T-helper 22 cell (primary cell): ENCODE results near the gene DIMT1.

ENCODE experiments used
- DNase-seq: peaks from one replicate; pipeline ENCODE4 v3.0.0-alpha.2; 2020; ENCODE audit warnings: low read depth

The DIMT1 gene

DNA sequence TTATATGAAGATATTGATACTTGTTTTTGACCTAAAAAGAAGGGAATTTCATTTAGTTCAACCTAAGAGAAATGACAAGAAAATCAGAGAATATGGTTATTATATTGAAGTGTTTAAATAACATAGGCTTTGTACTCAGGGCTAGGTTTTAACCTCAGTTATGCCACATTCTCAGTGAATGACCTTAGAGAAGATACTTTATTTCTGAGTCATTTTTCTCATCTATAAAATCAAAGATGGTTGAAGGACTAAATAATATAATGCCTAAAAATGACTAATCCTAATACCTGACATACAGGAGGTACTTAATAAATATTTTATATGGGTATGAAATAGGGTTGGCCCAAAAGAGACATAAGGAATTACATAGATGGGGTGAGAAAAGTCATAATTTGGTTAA lies 32.3 kb downstream of the DIMT1 start:
- no peak for DNase-seq

DNA sequence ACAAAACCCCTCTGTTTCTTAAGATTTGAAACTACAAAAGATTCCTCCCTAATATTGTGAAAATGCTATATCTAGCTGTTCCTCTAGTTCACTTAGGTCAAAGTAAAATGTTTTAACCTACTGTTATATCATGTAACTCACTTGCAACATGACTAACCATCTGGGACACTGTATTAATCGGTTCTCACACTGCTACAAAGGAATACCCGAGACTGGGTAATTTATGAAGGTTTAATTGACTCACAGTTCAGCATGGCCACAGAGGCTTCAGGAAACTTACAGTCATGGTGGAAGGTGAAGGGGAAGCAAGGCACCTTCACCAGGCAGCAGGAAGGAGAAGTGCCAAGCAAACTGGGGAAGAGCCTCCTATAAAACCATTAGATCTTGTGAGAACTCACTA lies 34.7 kb downstream of the DIMT1 start:
- no peak for DNase-seq

DNA sequence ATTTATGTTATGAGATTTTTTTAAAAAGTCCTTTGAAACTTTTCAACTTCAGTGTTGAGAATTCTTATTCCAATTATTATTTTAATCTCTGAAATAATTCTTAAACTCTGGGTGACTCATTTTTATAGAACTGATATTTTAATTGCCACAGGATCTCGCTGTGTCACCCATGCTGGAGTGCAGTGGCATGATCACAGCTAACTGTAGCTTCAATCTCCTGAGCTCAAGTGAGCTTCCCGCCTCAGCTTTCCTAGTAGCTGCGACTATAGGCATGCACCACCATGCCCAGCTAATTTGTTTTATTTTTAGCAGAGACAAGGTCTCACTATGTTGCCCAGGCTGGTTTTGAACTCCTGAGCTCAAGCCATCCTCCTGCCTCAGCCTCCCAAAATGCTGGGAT lies 41.0 kb downstream of the DIMT1 start:
- no peak for DNase-seq

DNA sequence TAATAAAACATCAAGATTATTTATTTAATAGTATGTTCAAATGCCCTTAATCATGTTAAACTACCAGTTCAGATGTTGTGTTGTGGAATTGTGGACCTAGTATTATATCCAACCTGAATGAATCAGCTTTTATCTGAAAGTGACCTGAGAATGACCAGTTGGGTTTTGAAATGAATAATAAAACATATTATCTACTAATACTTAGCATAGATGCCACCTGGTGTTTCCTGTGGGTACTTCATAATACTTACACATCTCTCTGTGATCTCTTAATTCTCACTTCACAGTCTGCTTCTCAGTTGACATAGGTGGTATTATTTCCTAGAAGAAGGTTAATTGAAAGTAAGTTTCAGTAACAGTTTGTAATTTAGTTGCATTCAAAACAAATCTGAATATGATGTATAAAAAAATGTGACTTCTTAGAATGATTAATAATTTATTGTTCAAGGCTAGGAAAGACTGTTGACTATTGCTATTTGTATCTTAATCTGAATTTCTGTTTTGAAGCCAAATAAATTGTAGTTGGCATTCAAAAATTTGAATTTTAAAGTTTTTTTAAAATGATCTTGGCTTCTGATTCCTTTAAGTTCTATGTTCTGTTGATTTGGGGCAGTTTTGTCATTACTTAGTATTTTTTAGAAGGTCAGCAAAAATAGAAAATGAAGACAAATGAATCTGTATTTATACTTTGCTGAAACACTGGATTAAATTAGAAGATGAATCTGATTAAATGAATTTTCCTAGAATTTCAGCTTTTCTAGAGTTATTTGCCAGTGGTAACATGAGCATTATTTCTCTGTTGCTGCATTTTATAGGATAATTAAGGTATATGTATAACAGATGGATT lies 49.5 kb downstream of the DIMT1 start:
- DNase-seq, result no peak

DNA sequence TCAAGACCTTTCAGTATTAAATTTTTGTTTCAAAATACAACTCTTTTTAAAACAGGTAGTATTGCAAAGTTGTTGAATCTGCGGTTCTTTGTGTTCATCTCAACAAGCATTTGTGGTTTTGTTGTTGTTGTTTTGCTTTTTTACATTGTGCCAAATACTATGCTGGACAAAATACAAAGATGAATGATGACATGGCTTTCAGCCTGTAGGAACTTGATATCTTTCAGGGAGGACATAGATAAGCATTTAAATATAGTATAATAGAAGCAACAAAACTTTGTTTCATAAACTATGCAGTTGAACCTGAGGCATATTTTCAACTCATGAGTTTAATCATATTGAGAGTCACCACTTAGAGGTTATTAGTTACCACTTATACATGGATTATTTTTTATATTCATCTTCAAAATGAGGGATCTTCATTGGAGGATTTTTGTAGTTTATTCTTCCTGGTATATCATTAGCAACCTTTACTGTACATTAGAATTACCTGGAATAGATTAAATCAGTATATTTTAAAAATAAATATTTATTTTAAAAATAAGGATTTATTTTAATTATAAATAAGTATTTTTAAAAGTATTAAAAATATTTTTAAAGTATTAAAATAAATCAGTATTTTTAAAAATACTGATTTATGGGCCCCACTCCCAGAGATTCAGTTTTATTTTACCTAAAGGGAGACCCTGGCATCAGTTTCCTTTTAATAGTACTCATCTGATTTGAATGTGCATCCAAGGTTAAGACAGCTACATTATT lies 54.8 kb downstream of the DIMT1 start:
- DNase-seq, result no peak

DNA sequence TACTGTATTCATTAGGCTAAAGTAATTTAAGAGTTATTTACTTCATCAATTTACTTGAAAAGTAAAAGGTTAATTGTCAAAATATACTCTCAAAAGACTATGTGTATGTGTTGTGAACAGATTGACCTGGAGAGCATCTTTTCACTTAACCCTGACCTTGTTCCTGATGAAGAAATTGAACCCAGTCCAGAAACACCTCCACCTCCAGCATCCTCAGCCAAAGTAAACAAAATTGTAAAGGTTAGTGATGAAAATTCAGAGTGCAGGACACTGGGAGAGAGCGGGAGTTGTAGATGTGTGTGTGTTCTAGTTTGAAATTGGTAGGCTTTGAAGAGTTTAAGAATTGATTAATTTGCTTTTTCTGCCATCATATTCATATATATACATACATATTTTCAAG lies 55.8 kb downstream of the DIMT1 start:
- DNase-seq, result no peak

DNA sequence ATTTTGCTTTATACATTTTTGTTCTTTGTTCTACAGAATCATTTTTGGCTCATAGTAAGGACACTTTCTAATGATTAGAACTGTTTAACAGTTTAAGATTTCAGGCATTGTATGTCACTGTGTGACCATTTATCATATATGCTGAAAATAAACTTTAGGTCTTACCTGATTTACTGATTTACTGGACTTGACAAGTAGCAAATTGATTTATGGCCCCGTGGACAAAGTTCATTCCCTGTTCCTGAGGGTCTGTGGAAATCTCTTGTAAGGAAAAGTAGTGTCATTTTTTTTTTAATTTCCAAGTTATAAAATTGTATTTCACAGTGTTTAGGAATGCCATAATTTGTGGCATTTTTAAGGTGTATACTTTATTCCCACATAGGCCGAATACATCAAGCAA lies 57.0 kb downstream of the DIMT1 start:
- no peak for DNase-seq

DNA sequence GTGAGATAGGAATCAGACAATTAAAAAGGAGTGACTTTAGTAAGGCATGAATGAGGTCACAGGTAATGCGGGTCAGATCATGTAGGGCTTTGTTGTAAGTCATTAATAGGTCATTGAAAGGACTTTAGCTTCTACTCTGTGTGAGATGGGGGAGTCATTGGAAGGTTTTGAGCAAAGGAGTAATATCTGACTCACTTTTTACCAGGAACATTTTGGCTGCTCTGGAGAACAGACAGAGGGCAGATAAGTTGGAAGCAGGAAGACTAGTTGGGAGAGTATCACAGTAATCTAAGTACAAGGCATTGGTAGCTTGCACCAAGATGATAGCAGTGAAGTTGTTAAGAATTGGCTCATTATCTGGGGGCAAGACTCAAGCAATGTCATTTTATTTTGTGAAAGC lies 60.3 kb downstream of the DIMT1 start:
- DNase-seq, result no peak

DNA sequence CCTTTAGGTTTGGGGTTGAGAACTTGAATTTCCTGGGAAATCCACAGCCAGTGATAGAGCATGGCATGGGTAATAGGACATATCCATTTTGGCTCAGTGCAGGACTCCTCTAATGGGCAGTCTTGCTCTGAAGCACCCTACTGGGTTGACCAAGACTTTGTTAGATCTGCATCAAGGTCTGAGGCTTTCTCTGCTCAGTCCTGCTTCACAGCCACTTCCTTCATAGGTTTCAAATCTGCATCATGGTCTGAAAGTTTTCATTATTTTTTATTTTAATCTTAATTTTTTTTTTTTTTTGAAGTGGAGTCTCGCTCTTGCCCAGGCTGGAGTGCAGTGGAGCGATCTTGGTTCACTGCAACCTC lies 61.2 kb downstream of the DIMT1 start:
- DNase-seq, result no peak

DNA sequence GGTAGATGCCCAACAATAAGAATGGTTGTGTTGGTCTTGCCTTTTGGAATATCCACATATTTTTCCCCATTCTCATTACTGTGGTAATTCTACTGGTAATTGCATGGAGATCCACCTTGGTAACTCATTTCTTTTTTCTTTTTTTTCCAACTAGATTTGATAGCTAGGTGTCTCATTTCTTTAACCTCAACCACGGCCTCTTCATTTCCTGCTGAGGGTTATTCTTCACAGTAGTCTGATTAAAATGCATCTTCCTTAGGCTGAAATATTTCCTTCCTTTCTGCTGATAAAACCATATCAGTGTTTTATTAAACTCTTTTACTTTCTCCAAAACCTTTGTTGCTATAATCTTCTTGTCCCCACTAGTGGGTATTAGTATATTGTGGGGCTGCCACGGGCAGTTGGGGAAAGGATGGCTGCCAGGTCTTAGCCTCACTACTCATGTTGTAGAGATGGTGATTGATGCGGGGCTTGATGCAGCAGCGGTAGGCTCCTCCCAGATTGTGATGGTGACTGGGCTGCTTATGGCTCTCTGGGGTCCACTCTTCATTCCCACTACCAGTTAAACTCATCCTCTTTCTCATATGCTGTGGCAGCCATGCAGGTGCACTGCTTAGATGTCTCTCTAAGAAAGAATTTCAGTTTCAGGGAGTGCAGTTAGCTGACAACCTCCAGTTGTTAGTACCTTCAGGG lies 61.8 kb downstream of the DIMT1 start:
- DNase-seq, result no peak

DNA sequence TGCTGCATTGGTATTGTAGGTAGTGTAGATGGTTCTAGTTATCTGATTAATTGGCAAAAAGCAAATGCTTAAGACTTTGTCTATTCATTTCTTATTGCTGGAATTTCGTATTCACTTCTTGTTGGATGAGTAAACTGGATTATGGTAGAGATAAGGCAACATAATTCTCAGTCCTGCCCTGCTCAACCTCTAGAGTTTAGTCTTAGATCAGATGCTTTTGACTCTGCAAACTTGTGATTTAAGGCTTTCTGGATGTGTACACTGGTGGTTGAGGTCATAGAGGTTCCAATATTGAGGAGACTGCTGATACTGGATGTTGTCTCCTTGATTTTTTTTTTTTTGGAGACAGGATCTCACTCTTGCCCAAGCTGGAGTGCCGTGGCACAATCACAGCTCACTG lies 62.7 kb downstream of the DIMT1 start:
- no peak for DNase-seq

DNA sequence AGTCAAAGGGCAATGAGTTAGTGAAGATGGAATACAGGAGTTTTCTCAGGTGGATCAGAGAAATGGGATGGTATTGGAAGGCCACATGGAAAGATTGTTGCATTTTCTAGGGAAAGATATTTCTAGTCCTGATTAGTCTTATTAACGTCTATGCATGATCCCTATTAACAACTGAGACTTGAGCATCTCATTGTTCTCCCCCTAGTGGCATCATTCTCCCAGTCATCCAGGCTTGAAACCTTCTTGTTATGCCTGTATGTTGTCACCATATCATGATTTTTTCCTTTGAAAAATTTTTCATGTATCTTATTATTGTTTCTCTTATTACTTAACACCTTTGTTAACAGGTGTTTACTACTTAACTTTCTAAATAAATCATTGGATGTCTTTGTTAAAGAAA lies 63.3 kb downstream of the DIMT1 start:
- no peak for DNase-seq
